GM10248 (cell line): ENCODE measurements around the gene MAP4K2.

Experiments used
- CTCF ChIA-PET: fragments of 300-600 bp; sonication (Branson Sonifier 250); formaldehyde crosslinking; extraction: SDS; loops from one replicate; lab custom pipeline; 2021; ENCODE audit warnings: antibody characterized with exemption; lab: Yijun Ruan, JAX
- POLR2A ChIA-PET: fragments of 350-650 bp; sonication (Branson Sonifier 250); formaldehyde crosslinking; extraction: SDS; loops from one replicate; lab custom pipeline; 2020; ENCODE audit warnings: antibody characterized with exemption; lab: Yijun Ruan, JAX
- DNase-seq: peaks from one replicate; pipeline ENCODE4 v3.0.0; 2012; ENCODE audit errors: extremely low spot score
- CTCF ChIP-seq: IDR thresholded peaks from 2 replicates; pipeline ENCODE4 v1.5.1; 2012; ENCODE audit warnings: mild to moderate bottlenecking, low read depth; ENCODE audit errors: extremely low read depth, missing control alignments, control extremely low read depth

The MAP4K2 gene

GRCh38 chr11:64799256-64799622 lies 3.8 kb downstream of the MAP4K2 start:
- no peak for DNase-seq
- POLR2A ChIA-PET = no interaction called here
- no peak for TF ChIP-seq CTCF
- CTCF ChIA-PET = interaction anchor here (0.9 to 8.5 kb wide), 4 partner anchors 12 to 215 kb away, joined by 3 to 49 read pairs (median 4); partner anchors contain the start of gene ARL2

- ChIA-PET CTCF (interaction anchor here (1.0 to 8.5 kb wide), 3 partner anchors 10 to 29 kb away, joined by 3 to 49 read pairs (median 4); no protein-coding TSS in a partner anchor), POLR2A (no interaction called here)
- no peak for TF ChIP-seq CTCF
- no peak for DNase-seq
Measured at GRCh38 chr11:64796757-64797541, 6.1 kb downstream of the MAP4K2 start.

- no peak for DNase-seq
- ChIA-PET CTCF (interaction anchor here (1.1 to 8.5 kb wide), 2 partner anchors 9 to 15 kb away, joined by 3 to 49 read pairs; no protein-coding TSS in a partner anchor), POLR2A (no interaction called here)
- no peak for TF ChIP-seq CTCF
Measured at GRCh38 chr11:64796047-64796756, 6.8 kb downstream of the MAP4K2 start.

GRCh38 chr11:64794526-64794925 lies 8.5 kb downstream of the MAP4K2 start:
- POLR2A ChIA-PET = no interaction called here
- TF ChIP-seq CTCF = no peak
- no peak for DNase-seq
- CTCF ChIA-PET = interaction anchor here (0.9 to 1.3 kb wide), 4 partner anchors 9 to 218 kb away, joined by 3 to 6 read pairs (median 3); no protein-coding TSS in a partner anchor

GRCh38 chr11:64793271-64794160 lies 9.5 kb downstream of the MAP4K2 start:
- no peak for TF ChIP-seq CTCF
- ChIA-PET CTCF (interaction anchor here (0.8 to 1.3 kb wide), 6 partner anchors 8 to 219 kb away, joined by 3 to 6 read pairs (median 3); no protein-coding TSS in a partner anchor), POLR2A (no interaction called here)
- no peak for DNase-seq

GRCh38 chr11:64792482-64792881 lies 10.5 kb downstream of the MAP4K2 start:
- CTCF ChIA-PET = interaction anchor here (0.8 kb wide), 1 partner anchor 10 kb away, joined by 3 read pairs; no protein-coding TSS in a partner anchor
- TF ChIP-seq CTCF = no peak
- no peak for DNase-seq
- POLR2A ChIA-PET = no interaction called here
